ENCODE data around the gene MAMDC2. TPM values are rescaled to one million over a fixed set of nuclear protein-coding genes. Genes with fewer than 3 reads are reported as not detected.
A peak's percentile ranks its signal among the peaks of the same experiment; 100 is the strongest.
"Not testable (repeated sequence)": the region's sequence is repeated elsewhere in the genome, so short reads cannot be mapped to it uniquely, and the experiment has no call there.

MAMDC2 gene
- total and polyA plus RNA-seq, 9 donors = 7.6 to 12.3 (median 9.6) TPM

- DNase-seq = no peak
- no peaks in the 10 kb centered on the region for H3K9me3 ChIP-seq (replicated peaks; ENCODE audit: control insufficient read depth, low read depth, low read length)
- H3K27ac ChIP-seq (ENCODE audit: low read length) = no peak overlapping the region
- H3K27me3 ChIP-seq (ENCODE audit: control insufficient read depth, insufficient read depth, low read length) = no peaks in the 10 kb centered on the region
- H3K36me3 ChIP-seq (ENCODE audit: control insufficient read depth, insufficient read depth, low read length) = no peaks in the 10 kb centered on the region
- H3K4me1 ChIP-seq (ENCODE audit: control insufficient read depth, insufficient read depth, low read length) = peaks cover 2% of the 10 kb centered on the region
- no peak overlapping the region for H3K4me3 ChIP-seq (ENCODE audit: low read length)
- WGBS (ENCODE audit: insufficient coverage) = no CpG with 5 or more reads among the region's 3 CpGs
These were observed 125.6 kb downstream of the MAMDC2 start for GRCh38 chr9:70169222-70169621.

- Histone ChIP-seq H3K27me3 (ENCODE audit: control insufficient read depth, insufficient read depth, low read length) (no peaks in the 10 kb centered on the region), H3K4me1 (ENCODE audit: control insufficient read depth, insufficient read depth, low read length) (no peaks in the 10 kb centered on the region), H3K9me3 (replicated peaks; ENCODE audit: control insufficient read depth, low read depth, low read length) (no peaks in the 10 kb centered on the region), H3K36me3 (ENCODE audit: control insufficient read depth, insufficient read depth, low read length) (no peaks in the 10 kb centered on the region), H3K27ac (ENCODE audit: low read length) (no peak overlapping the region), H3K4me3 (ENCODE audit: low read length) (no peak overlapping the region)
- WGBS (ENCODE audit: insufficient coverage) = 61% methylated on average over 3 of the region's 7 CpGs
- no peak for DNase-seq
These were observed 126.6 kb downstream of the MAMDC2 start for GRCh38 chr9:70170151-70170790.

GRCh38 chr9:70172532-70172931, 128.9 kb downstream of the MAMDC2 start:
- Histone ChIP-seq H3K4me1 (ENCODE audit: control insufficient read depth, insufficient read depth, low read length) (no peaks in the 10 kb centered on the region), H3K27ac (ENCODE audit: low read length) (no peak overlapping the region), H3K9me3 (replicated peaks; ENCODE audit: control insufficient read depth, low read depth, low read length) (no peaks in the 10 kb centered on the region), H3K36me3 (ENCODE audit: control insufficient read depth, insufficient read depth, low read length) (no peaks in the 10 kb centered on the region), H3K4me3 (ENCODE audit: low read length) (no peak overlapping the region), H3K27me3 (ENCODE audit: control insufficient read depth, insufficient read depth, low read length) (no peaks in the 10 kb centered on the region)
- no peak for DNase-seq
- 60% methylated on average over 1 of the region's 1 CpG for WGBS (ENCODE audit: insufficient coverage)

GRCh38 chr9:70177121-70177520, 133.5 kb downstream of the MAMDC2 start:
- Histone ChIP-seq H3K4me1 (ENCODE audit: control insufficient read depth, insufficient read depth, low read length) (no peaks in the 10 kb centered on the region), H3K27ac (ENCODE audit: low read length) (no peak overlapping the region), H3K4me3 (ENCODE audit: low read length) (no peak overlapping the region), H3K27me3 (ENCODE audit: control insufficient read depth, insufficient read depth, low read length) (no peaks in the 10 kb centered on the region), H3K36me3 (ENCODE audit: control insufficient read depth, insufficient read depth, low read length) (no peaks in the 10 kb centered on the region), H3K9me3 (replicated peaks; ENCODE audit: control insufficient read depth, low read depth, low read length) (no peaks in the 10 kb centered on the region)
- no peak for DNase-seq
- no CpG with 5 or more reads among the region's 1 CpG for WGBS (ENCODE audit: insufficient coverage)

- 63% methylated on average over 2 of the region's 2 CpGs for WGBS (ENCODE audit: insufficient coverage)
- DNase-seq = no peak
- no peaks in the 10 kb centered on the region for H3K36me3 ChIP-seq (ENCODE audit: control insufficient read depth, insufficient read depth, low read length)
These were observed 149.1 kb downstream of the MAMDC2 start for GRCh38 chr9:70192707-70193106.

GRCh38 chr9:70195456-70195855, 151.8 kb downstream of the MAMDC2 start:
- Histone ChIP-seq H3K9me3 (replicated peaks; ENCODE audit: control insufficient read depth, low read depth, low read length) (no peaks in the 10 kb centered on the region), H3K27ac (ENCODE audit: low read length) (no peak overlapping the region), H3K4me3 (ENCODE audit: low read length) (no peak overlapping the region), H3K4me1 (ENCODE audit: control insufficient read depth, insufficient read depth, low read length) (no peaks in the 10 kb centered on the region), H3K36me3 (ENCODE audit: control insufficient read depth, insufficient read depth, low read length) (no peaks in the 10 kb centered on the region), H3K27me3 (ENCODE audit: control insufficient read depth, insufficient read depth, low read length) (no peaks in the 10 kb centered on the region)
- no peak for DNase-seq
- WGBS (ENCODE audit: insufficient coverage) = 96% methylated on average over 2 of the region's 3 CpGs

More at GRCh38 chr9:70192707-70193106, 149.1 kb downstream of the MAMDC2 start:
- Histone ChIP-seq H3K27me3 (ENCODE audit: control insufficient read depth, insufficient read depth, low read length) (no peaks in the 10 kb centered on the region), H3K4me1 (ENCODE audit: control insufficient read depth, insufficient read depth, low read length) (no peaks in the 10 kb centered on the region), H3K9me3 (replicated peaks; ENCODE audit: control insufficient read depth, low read depth, low read length) (no peaks in the 10 kb centered on the region), H3K4me3 (ENCODE audit: low read length) (no peak overlapping the region), H3K27ac (ENCODE audit: low read length) (no peak overlapping the region)

- WGBS (ENCODE audit: insufficient coverage) = 24% methylated on average over 3 of the region's 9 CpGs
These were observed 153.8 kb downstream of the MAMDC2 start for GRCh38 chr9:70197216-70198044.

GRCh38 chr9:70204743-70205142, 161.1 kb downstream of the MAMDC2 start:
- DNase-seq; H3K9me3 ChIP-seq (replicated peaks; ENCODE audit: control insufficient read depth, low read depth, low read length); H3K27me3 ChIP-seq (ENCODE audit: control insufficient read depth, insufficient read depth, low read length); H3K4me1 ChIP-seq (ENCODE audit: control insufficient read depth, insufficient read depth, low read length); H3K4me3 ChIP-seq (ENCODE audit: low read length); H3K36me3 ChIP-seq (ENCODE audit: control insufficient read depth, insufficient read depth, low read length): not testable (repeated sequence)
- 98% methylated on average over 7 of the region's 16 CpGs for WGBS (ENCODE audit: insufficient coverage)
- peak overlapping the region; percentile 13 for H3K27ac ChIP-seq (ENCODE audit: low read length)

More at GRCh38 chr9:70197216-70198044, 153.8 kb downstream of the MAMDC2 start:
- H3K4me1 ChIP-seq (ENCODE audit: control insufficient read depth, insufficient read depth, low read length) = no peaks in the 10 kb centered on the region
- H3K36me3 ChIP-seq (ENCODE audit: control insufficient read depth, insufficient read depth, low read length) = no peaks in the 10 kb centered on the region
- no peak overlapping the region for H3K27ac ChIP-seq (ENCODE audit: low read length)
- DNase-seq = peak; percentile 53
- H3K4me3 ChIP-seq (ENCODE audit: low read length) = no peak overlapping the region
- H3K27me3 ChIP-seq (ENCODE audit: control insufficient read depth, insufficient read depth, low read length) = no peaks in the 10 kb centered on the region
- no peaks in the 10 kb centered on the region for H3K9me3 ChIP-seq (replicated peaks; ENCODE audit: control insufficient read depth, low read depth, low read length)

- Histone ChIP-seq H3K36me3 (ENCODE audit: control insufficient read depth, insufficient read depth, low read length) (no peaks in the 10 kb centered on the region), H3K9me3 (replicated peaks; ENCODE audit: control insufficient read depth, low read depth, low read length) (peaks cover 2% of the 10 kb centered on the region), H3K4me3 (ENCODE audit: low read length) (no peak overlapping the region), H3K27me3 (ENCODE audit: control insufficient read depth, insufficient read depth, low read length) (no peaks in the 10 kb centered on the region), H3K27ac (ENCODE audit: low read length) (peak overlapping the region; percentile 25), H3K4me1 (ENCODE audit: control insufficient read depth, insufficient read depth, low read length) (peaks cover 4% of the 10 kb centered on the region)
- WGBS (ENCODE audit: insufficient coverage) = no CpG with 5 or more reads among the region's 3 CpGs
- peak; percentile 32 for DNase-seq
These were observed 161.8 kb downstream of the MAMDC2 start for GRCh38 chr9:70205366-70206020.

GRCh38 chr9:70217029-70217428, 173.4 kb downstream of the MAMDC2 start:
- WGBS (ENCODE audit: insufficient coverage) = 92% methylated on average over 12 of the region's 16 CpGs
- Histone ChIP-seq H3K9me3 (replicated peaks; ENCODE audit: control insufficient read depth, low read depth, low read length) (peaks cover 9% of the 10 kb centered on the region), H3K36me3 (ENCODE audit: control insufficient read depth, insufficient read depth, low read length) (peaks cover 9% of the 10 kb centered on the region), H3K4me1 (ENCODE audit: control insufficient read depth, insufficient read depth, low read length) (no peaks in the 10 kb centered on the region), H3K27ac (ENCODE audit: low read length) (no peak overlapping the region), H3K4me3 (ENCODE audit: low read length) (no peak overlapping the region), H3K27me3 (ENCODE audit: control insufficient read depth, insufficient read depth, low read length) (no peaks in the 10 kb centered on the region)
- DNase-seq = no peak

Measured in muscle of leg (tissue), 11 donors.